ENCODE results near the gene ZFYVE28.

Gene ZFYVE28

DNA sequence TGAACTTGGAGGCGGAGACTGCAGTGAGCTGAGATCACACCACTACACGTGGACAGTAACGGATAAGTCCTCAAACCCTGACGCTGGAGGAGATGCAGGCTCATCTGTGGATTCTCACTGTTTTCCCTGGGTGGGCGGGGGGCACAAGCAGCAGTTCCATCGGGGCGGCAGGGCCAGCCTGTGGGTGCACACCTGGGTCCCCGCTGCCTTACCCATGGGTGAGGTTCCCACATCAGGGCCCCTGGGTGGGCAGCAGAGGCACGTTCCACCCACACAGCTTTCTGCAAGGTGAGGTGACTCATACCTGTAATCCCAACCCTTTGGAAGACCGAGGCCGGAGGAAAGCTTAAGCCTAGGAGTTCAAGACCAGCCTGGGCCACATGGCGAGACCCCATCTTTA lies 100.0 kb downstream of the ZFYVE28 start:
- TF ChIP-seq, protein P1, sequence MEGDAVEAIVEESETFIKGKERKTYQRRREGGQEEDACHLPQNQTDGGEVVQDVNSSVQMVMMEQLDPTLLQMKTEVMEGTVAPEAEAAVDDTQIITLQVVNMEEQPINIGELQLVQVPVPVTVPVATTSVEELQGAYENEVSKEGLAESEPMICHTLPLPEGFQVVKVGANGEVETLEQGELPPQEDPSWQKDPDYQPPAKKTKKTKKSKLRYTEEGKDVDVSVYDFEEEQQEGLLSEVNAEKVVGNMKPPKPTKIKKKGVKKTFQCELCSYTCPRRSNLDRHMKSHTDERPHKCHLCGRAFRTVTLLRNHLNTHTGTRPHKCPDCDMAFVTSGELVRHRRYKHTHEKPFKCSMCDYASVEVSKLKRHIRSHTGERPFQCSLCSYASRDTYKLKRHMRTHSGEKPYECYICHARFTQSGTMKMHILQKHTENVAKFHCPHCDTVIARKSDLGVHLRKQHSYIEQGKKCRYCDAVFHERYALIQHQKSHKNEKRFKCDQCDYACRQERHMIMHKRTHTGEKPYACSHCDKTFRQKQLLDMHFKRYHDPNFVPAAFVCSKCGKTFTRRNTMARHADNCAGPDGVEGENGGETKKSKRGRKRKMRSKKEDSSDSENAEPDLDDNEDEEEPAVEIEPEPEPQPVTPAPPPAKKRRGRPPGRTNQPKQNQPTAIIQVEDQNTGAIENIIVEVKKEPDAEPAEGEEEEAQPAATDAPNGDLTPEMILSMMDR (IDR thresholded peaks at IDR 0.05) = no peak
- DNase-seq (ENCODE audit: low spot score) = peak; percentile 65
- Histone ChIP-seq H3K4me3 (no peak overlapping the region), H3K27ac (no peak overlapping the region)

DNA sequence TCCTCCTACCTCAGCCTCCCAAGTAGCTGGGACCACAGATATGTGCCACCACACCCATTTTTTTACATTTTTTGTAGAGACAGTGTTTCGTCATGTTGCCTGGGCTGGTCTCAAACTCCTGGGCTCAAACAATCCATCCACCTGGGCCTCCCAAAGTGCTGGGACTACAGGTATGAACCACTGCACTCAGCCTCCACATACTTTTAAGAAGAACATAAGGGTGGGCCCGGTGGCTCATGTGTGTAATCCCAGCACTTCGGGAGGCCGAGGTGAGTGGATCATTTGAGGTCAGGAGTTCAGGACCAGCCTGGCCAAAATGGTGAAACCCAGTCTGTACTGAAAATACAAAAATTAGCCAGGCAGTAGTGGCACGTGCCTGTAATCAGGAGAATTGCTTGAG lies 105.1 kb downstream of the ZFYVE28 start:
- DNase-seq (ENCODE audit: low spot score) = no peak
- no peak overlapping the region for H3K4me3 ChIP-seq
- no peak overlapping the region for H3K27ac ChIP-seq
- TF ChIP-seq, protein P1 (IDR thresholded peaks at IDR 0.05) = no peak

DNA sequence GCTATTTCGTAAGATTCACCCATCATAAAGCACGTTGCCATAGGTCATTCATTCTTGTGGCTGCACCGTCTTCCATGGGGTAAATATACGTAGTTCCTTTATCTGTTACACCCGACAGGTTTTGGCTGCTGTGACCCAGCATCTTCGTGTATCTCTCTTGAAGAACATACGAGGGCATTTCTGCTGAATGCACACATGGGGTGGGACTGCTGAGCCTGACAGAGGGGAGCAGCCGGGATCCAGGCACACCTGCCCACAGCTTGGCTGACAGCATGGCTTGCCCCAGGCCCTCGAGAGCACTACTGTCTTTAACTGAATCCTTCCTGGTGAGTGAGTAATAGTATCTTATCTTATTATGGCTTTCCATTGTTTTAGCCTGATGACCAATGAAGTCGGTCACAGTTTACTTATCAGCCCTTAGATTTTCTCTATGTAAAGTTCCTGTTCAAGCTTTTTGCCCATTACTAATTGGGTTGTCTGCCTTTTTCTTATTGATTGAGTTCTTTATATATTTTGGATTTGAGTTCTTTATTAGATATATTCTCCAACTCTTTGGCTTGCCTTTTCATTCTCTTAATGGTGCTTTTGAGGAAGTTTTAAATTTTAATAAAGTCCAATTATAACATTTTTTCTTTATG lies 111.6 kb downstream of the ZFYVE28 start:
- TF ChIP-seq, protein P1 (IDR thresholded peaks at IDR 0.05) = no peak
- Histone ChIP-seq H3K27ac (no peak overlapping the region), H3K4me3 (no peak overlapping the region)
- no peak for DNase-seq (ENCODE audit: low spot score)

DNA sequence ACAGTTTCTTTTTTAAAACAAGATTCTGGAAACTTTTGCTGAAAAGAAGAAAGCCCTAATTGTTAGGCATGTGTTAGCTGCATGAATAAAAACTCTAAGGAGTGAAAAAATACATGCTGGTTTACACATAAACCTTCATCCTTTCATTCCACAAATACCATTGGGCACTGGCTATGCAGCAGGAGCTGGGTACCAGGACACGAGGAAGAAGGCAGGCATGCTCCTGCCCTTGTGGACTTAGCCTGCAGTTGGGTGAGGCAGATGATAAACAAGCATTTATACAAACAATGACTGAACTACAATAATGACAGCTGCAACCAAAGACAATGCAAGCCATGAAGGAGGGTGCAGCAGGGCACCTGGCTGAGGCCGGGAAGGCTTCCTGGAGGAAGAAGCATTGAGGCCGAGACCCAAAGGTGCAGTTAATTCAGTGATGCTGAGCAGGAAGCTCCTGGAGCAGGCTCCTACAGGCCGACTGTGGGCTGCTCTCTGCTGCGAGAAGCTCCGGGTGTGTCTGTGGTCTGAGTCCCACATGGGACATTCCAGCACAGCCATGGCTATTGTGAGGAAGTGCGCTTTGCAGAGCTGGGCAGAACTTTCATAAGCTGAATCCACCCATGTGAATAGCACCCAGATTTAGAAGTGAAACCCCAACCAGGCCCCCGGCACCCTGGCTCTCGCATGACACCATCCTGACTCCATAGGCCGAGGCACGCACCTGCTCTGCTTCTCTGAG lies 112.5 kb downstream of the ZFYVE28 start:
- Histone ChIP-seq H3K27ac (no peak overlapping the region), H3K4me3 (no peak overlapping the region)
- DNase-seq (ENCODE audit: low spot score) = no peak
- TF ChIP-seq, protein P1 (IDR thresholded peaks at IDR 0.05) = no peak

DNA sequence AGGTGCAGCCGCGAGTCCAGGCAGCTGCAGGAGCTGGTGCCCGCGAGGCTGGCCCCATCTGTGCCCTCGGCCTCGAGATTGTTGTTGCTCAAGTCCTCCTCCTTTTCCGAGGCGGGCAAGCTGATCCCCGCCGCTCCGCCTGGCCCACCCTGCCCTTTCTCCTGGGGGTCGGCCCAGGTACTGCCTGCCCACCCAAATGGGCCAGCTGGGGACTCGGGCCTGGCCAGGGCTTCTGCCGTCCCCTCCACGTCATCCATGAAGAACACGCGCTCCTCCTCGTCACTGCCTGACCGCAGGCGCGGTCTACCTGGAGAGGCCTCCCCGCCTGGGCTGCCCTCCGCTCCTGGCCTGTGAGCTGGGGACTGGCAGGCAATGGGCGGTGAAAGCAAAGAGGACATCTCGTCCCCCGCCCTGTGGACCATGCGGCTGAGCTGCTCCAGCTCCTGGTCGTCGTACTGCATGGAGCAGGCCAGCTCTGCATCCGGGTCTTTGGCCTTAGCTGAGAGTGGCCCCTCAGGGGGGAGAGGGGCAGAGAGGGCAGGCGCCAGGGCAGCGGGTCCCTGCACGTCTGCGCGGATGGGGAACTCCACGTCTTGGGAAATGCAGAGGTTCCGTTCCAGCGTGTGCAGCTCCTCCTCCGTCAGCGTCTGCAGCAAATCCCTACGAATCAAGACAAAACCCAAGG lies 113.4 kb downstream of the ZFYVE28 start:
- peak; percentile 75 for DNase-seq (ENCODE audit: low spot score)
- Histone ChIP-seq H3K27ac (no peak overlapping the region), H3K4me3 (no peak overlapping the region)
- TF ChIP-seq, protein P1 (IDR thresholded peaks at IDR 0.05) = no peak

DNA sequence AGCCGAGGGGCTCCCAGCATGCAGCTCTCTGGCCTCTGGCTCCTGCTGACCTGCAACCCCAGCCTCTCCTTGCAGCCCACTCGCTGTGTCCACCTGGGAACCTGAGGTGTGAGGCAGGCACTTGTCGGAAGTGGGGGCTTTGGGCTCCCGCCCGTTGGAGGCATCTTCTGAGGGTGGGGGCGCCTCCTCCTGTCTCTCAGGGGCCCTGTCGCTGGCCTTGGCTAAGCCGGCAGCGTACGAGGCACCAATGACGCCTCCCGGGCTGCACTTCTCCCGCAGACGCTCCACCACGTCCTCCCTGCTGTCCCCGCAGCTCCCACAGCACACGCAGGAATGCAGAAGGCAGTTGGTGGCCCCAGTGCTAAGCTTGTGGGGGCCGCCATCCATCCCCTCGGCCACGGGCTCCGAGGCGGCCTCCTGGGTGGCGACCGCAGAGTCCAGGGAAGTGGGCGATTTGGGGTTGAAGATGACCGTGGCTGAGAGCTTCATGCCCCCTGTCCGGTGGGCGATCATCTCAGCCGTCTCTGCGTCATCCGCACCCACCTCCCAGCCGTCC lies 114.0 kb downstream of the ZFYVE28 start:
- TF ChIP-seq, protein P1 (IDR thresholded peaks at IDR 0.05) = no peak
- Histone ChIP-seq H3K27ac (no peak overlapping the region), H3K4me3 (no peak overlapping the region)
- DNase-seq (ENCODE audit: low spot score) = no peak

Measured in coronary artery (tissue), 2 donors.